Neuronal stem cell (in vitro differentiated cells): ENCODE data around the gene LGR6.
A peak's percentile ranks its signal among the peaks of the same experiment; 100 is the strongest.

Experiments
- DNase-seq: peaks from one replicate; pipeline ENCODE4 v3.0.0-alpha.2; 2013; ENCODE audit warnings: low spot score
- H2AFZ ChIP-seq: one replicate; pipeline ENCODE4 v1.6.1; 2013; ENCODE audit warnings: mild to moderate bottlenecking, low read length, inconsistent platforms
- H2AK5ac ChIP-seq: 2 replicates; pipeline ENCODE4 v1.6.1; 2013; ENCODE audit warnings: low read depth, mild to moderate bottlenecking, inconsistent platforms, low read length, moderate library complexity, mixed read lengths
- H2BK120ac ChIP-seq: 2 replicates; pipeline ENCODE4 v1.6.1; 2013; ENCODE audit warnings: low read depth, mild to moderate bottlenecking, inconsistent platforms, low read length, moderate library complexity, mixed read lengths
- H2BK12ac ChIP-seq: one replicate; pipeline ENCODE4 v1.6.1; 2013; ENCODE audit warnings: low read length, inconsistent platforms
- H2BK15ac ChIP-seq: 2 replicates; pipeline ENCODE4 v1.6.1; 2013; ENCODE audit warnings: mild to moderate bottlenecking, low read length, inconsistent platforms, mixed read lengths
- H2BK5ac ChIP-seq: one replicate; pipeline ENCODE4 v1.6.1; 2013; ENCODE audit warnings: inconsistent platforms, mild to moderate bottlenecking, low read length, moderate library complexity
- H3K14ac ChIP-seq: one replicate; pipeline ENCODE4 v1.6.1; 2013; ENCODE audit warnings: low read length, inconsistent platforms
- H3K18ac ChIP-seq: 2 replicates; pipeline ENCODE4 v1.6.1; 2013; ENCODE audit warnings: low read length, inconsistent platforms
- H3K23ac ChIP-seq: 2 replicates; pipeline ENCODE4 v1.6.1; 2013; ENCODE audit warnings: low read depth, mild to moderate bottlenecking, mixed read lengths, low read length, inconsistent platforms; ENCODE audit not compliant: poor library complexity
- H3K27ac ChIP-seq: replicated peaks from 3 replicates; pipeline ENCODE4 v1.5.1; 2013; ENCODE audit warnings: low read length, inconsistent platforms
- H3K27me3 ChIP-seq, 3 experiments: 2 replicates each; pipeline ENCODE4 v1.6.1; 2013; ENCODE audit warnings: low read length in 3 of 3, mild to moderate bottlenecking in 2 of 3, inconsistent platforms in 1 of 3, low read depth in 1 of 3, mixed read lengths in 1 of 3, moderate library complexity in 1 of 3; ENCODE audit not compliant: control insufficient read depth in 3 of 3, insufficient read depth in 3 of 3
- H3K36me3 ChIP-seq, 2 donors: replicated peaks in 1 of 2; 2 replicates each; pipeline ENCODE4 v1.6.1; 2013; ENCODE audit warnings: low read length in 2 of 2; ENCODE audit not compliant: control insufficient read depth in 2 of 2, insufficient read depth in 2 of 2
- H3K4ac ChIP-seq: 2 replicates; pipeline ENCODE4 v1.6.1; 2013; ENCODE audit warnings: inconsistent platforms, mild to moderate bottlenecking, low read length, moderate library complexity
- H3K4me1 ChIP-seq, 2 donors: 1 replicate in 1 of 2; 2 replicates in 1 of 2; pipeline ENCODE4 v1.6.1; 2013; ENCODE audit warnings: low read length in 2 of 2, low read depth in 1 of 2; ENCODE audit not compliant: control insufficient read depth in 2 of 2, insufficient read depth in 1 of 2
- H3K4me2 ChIP-seq: one replicate; pipeline ENCODE4 v1.6.1; 2013; ENCODE audit warnings: mild to moderate bottlenecking, low read length, inconsistent platforms; ENCODE audit not compliant: insufficient read depth, poor library complexity, severe bottlenecking
- H3K4me3 ChIP-seq, 2 donors: 2 replicates each; pipeline ENCODE4 v1.5.1; 2013; ENCODE audit warnings: low read length in 2 of 2, mild to moderate bottlenecking in 2 of 2, inconsistent platforms in 1 of 2, moderate library complexity in 1 of 2
- H3K79me1 ChIP-seq: one replicate; pipeline ENCODE4 v1.6.1; 2013; ENCODE audit warnings: low read depth, mild to moderate bottlenecking, inconsistent platforms, low read length, moderate library complexity
- H3K9ac ChIP-seq: one replicate; pipeline ENCODE4 v1.6.1; 2013; ENCODE audit warnings: mild to moderate bottlenecking, low read depth, low read length, inconsistent platforms; ENCODE audit not compliant: poor library complexity
- H3K9me3 ChIP-seq, 2 donors: replicated peaks in 1 of 2; 2 replicates each; pipeline versions ENCODE3 to v1.6.1; 2013; ENCODE audit warnings: low read length in 2 of 2, mild to moderate bottlenecking in 2 of 2, inconsistent platforms in 1 of 2, low read depth in 1 of 2, mixed read lengths in 1 of 2, moderate library complexity in 1 of 2; ENCODE audit not compliant: control insufficient read depth in 2 of 2, insufficient read depth in 1 of 2
- H4K8ac ChIP-seq: one replicate; pipeline ENCODE4 v1.6.1; 2013; ENCODE audit warnings: low read depth, mild to moderate bottlenecking, inconsistent platforms, low read length, moderate library complexity
- H4K91ac ChIP-seq: one replicate; pipeline ENCODE4 v1.6.1; 2013; ENCODE audit warnings: low read length, low read depth, mild to moderate bottlenecking, inconsistent platforms; ENCODE audit not compliant: poor library complexity
- WGBS, 2 donors: extraction: QIAGEN DNeasy Blood & Tissue Kit; methylation state at CpG; one replicate each; pipeline ENCODE4 v1.1.7; 2013; ENCODE audit warnings: missing lambda C conversion rate in 2 of 2, mixed read lengths in 1 of 2; ENCODE audit not compliant: insufficient read length in 2 of 2, insufficient replicate concordance in 1 of 2; ENCODE audit errors: extremely low coverage in 2 of 2; 5-methylcytosine and 5-hydroxymethylcytosine counted together

Gene LGR6

GRCh38 chr1:202220733-202221132 lies 27.1 kb downstream of the LGR6 start:
- no peaks in the 10 kb centered on the region for H3K79me1 ChIP-seq
- peaks cover 9 to 21% of the 10 kb centered on the region in 2 donors for H3K4me1 ChIP-seq
- H2BK15ac ChIP-seq = no peak overlapping the region
- H3K14ac ChIP-seq = no peak overlapping the region
- H3K4me3 ChIP-seq = no peak overlapping the region
- peaks cover 0 to 41% (median 0%) of the 10 kb centered on the region in 3 experiments for H3K27me3 ChIP-seq
- H3K23ac ChIP-seq = no peak overlapping the region
- no peak overlapping the region for H3K18ac ChIP-seq
- no peak overlapping the region for H2BK120ac ChIP-seq
- H2AFZ ChIP-seq = no peak overlapping the region
- H3K9ac ChIP-seq = no peak overlapping the region
- no peak overlapping the region for H4K8ac ChIP-seq
- H3K4me2 ChIP-seq = no peak overlapping the region
- H3K9me3 ChIP-seq = no peaks in the 10 kb centered on the region
- no peak overlapping the region for H2BK12ac ChIP-seq
- no CpG with 5 or more reads among the region's 2 CpGs for WGBS, 2 donors
- H3K4ac ChIP-seq = no peak overlapping the region
- H2BK5ac ChIP-seq = no peak overlapping the region
- DNase-seq = no peak
- no peak overlapping the region for H2AK5ac ChIP-seq
- H4K91ac ChIP-seq = no peak overlapping the region
- H3K36me3 ChIP-seq = no peaks in the 10 kb centered on the region
- no peak overlapping the region for H3K27ac ChIP-seq

GRCh38 chr1:202221911-202222909 lies 28.6 kb downstream of the LGR6 start:
- H3K14ac ChIP-seq = no peak overlapping the region
- DNase-seq = no peak
- H3K18ac ChIP-seq = peak overlapping the region; percentile 29
- no peak overlapping the region for H3K4ac ChIP-seq
- peaks cover 0 to 35% (median 0%) of the 10 kb centered on the region in 3 experiments for H3K27me3 ChIP-seq
- no peak overlapping the region for H2AK5ac ChIP-seq
- H3K4me2 ChIP-seq = no peak overlapping the region
- H2BK120ac ChIP-seq = no peak overlapping the region
- H4K8ac ChIP-seq = no peak overlapping the region
- H3K9ac ChIP-seq = no peak overlapping the region
- H4K91ac ChIP-seq = no peak overlapping the region
- H3K79me1 ChIP-seq = no peaks in the 10 kb centered on the region
- peaks cover 9 to 13% of the 10 kb centered on the region in 2 donors for H3K4me1 ChIP-seq
- no peaks in the 10 kb centered on the region for H3K9me3 ChIP-seq
- H2BK5ac ChIP-seq = no peak overlapping the region
- peak overlapping the region; percentile 62 for H2BK15ac ChIP-seq
- no peak overlapping the region for H3K4me3 ChIP-seq
- H2BK12ac ChIP-seq = no peak overlapping the region
- H3K36me3 ChIP-seq = no peaks in the 10 kb centered on the region
- no peak overlapping the region for H3K27ac ChIP-seq
- no CpG with 5 or more reads among the region's 19 CpGs for WGBS, 2 donors
- no peak overlapping the region for H3K23ac ChIP-seq
- H2AFZ ChIP-seq = peak overlapping the region; percentile 38

GRCh38 chr1:202223121-202223860 lies 29.7 kb downstream of the LGR6 start:
- H3K4me2 ChIP-seq = no peak overlapping the region
- H3K36me3 ChIP-seq = no peaks in the 10 kb centered on the region
- peaks cover 9% of the 10 kb centered on the region in 2 donors for H3K4me1 ChIP-seq
- no peak overlapping the region for H3K27ac ChIP-seq
- no peak overlapping the region for H3K9ac ChIP-seq
- no peak overlapping the region for H2BK120ac ChIP-seq
- no peak overlapping the region for H2BK15ac ChIP-seq
- no peak overlapping the region for H3K23ac ChIP-seq
- H2BK12ac ChIP-seq = no peak overlapping the region
- no peak overlapping the region for H2BK5ac ChIP-seq
- DNase-seq = no peak
- no peak overlapping the region for H4K8ac ChIP-seq
- H3K79me1 ChIP-seq = no peaks in the 10 kb centered on the region
- no peak overlapping the region for H3K18ac ChIP-seq
- H3K14ac ChIP-seq = no peak overlapping the region
- no peak overlapping the region for H2AK5ac ChIP-seq
- H4K91ac ChIP-seq = no peak overlapping the region
- H3K27me3 ChIP-seq = peaks cover 0 to 42% (median 0%) of the 10 kb centered on the region in 3 experiments
- no peak overlapping the region for H3K4me3 ChIP-seq
- H2AFZ ChIP-seq = no peak overlapping the region
- WGBS, 2 donors = no CpG with 5 or more reads among the region's 7 CpGs
- no peak overlapping the region for H3K4ac ChIP-seq
- H3K9me3 ChIP-seq = no peaks in the 10 kb centered on the region

- Histone ChIP-seq H3K79me1 (no peaks in the 10 kb centered on the region), H2BK12ac (no peak overlapping the region), H3K4me2 (no peak overlapping the region), H2BK15ac (no peak overlapping the region), H3K36me3 (no peaks in the 10 kb centered on the region), H4K8ac (no peak overlapping the region), H2BK120ac (no peak overlapping the region), H2AK5ac (no peak overlapping the region), H3K18ac (no peak overlapping the region), H3K4me1 (peaks cover 9% of the 10 kb centered on the region in 2 donors), H2AFZ (no peak overlapping the region), H4K91ac (no peak overlapping the region), H3K4ac (no peak overlapping the region), H3K9ac (no peak overlapping the region), H3K9me3 (no peaks in the 10 kb centered on the region), H3K27me3 (peaks cover 0 to 42% (median 0%) of the 10 kb centered on the region in 3 experiments), H3K14ac (no peak overlapping the region), H3K4me3 (no peak overlapping the region), H2BK5ac (no peak overlapping the region), H3K23ac (no peak overlapping the region), H3K27ac (no peak overlapping the region)
- WGBS, 2 donors = no CpG with 5 or more reads among the region's 8 CpGs
- DNase-seq = no peak
Observed at GRCh38 chr1:202224453-202224852, 30.9 kb downstream of the LGR6 start.
